H1 (cell line): ENCODE data around the gene NAE1. TPM values are rescaled to one million over a fixed set of nuclear protein-coding genes. Genes with fewer than 3 reads are reported as not detected.

ENCODE experiments used
- CTCF ChIA-PET: fragments of 300-600 bp; sonication (Branson Sonifier 250); formaldehyde crosslinking; loops from one replicate; lab custom pipeline; 2021; ENCODE audit not compliant: partially characterized antibody; lab: Charles Lee
- POLR2A ChIA-PET: fragments of 300-600 bp; sonication (Branson Sonifier 250); formaldehyde crosslinking; loops from one replicate; lab custom pipeline; 2021; ENCODE audit warnings: inconsistent platforms; ENCODE audit not compliant: partially characterized antibody; lab: Charles Lee
- DNase-seq, 2 experiments: peaks; one replicate each; pipeline versions ENCODE4 v3.0.0 to v3.0.0-alpha.2; 2010 to 2022; ENCODE audit warnings: low spot score in 2 of 2, low read depth in 1 of 2, mixed read lengths in 1 of 2
- FAIRE-seq: peaks from 2 replicates; lab custom pipeline; 2011; peaks lifted over from hg19 to GRCh38; lab: Jason Lieb, UNC
- H2AFZ ChIP-seq: 2 replicates; pipeline ENCODE4 v1.8.1; 2012; ENCODE audit warnings: low read length, inconsistent platforms
- H2AK5ac ChIP-seq: 2 replicates; pipeline ENCODE4 v1.6.1; 2013; ENCODE audit warnings: low read depth, low read length
- H2BK120ac ChIP-seq: replicated peaks from 2 replicates; pipeline ENCODE3; 2013; ENCODE audit warnings: low read depth, low read length, inconsistent platforms
- H2BK12ac ChIP-seq: 2 replicates; pipeline ENCODE4 v1.6.1; 2013; ENCODE audit warnings: low read depth, low read length
- H2BK15ac ChIP-seq: 2 replicates; pipeline ENCODE4 v1.6.1; 2013; ENCODE audit warnings: low read length
- H2BK20ac ChIP-seq: 2 replicates; pipeline ENCODE4 v1.6.1; 2013; ENCODE audit warnings: low read length
- H2BK5ac ChIP-seq: 2 replicates; pipeline ENCODE4 v1.6.1; 2013; ENCODE audit warnings: low read depth, low read length
- H3K14ac ChIP-seq: 2 replicates; pipeline ENCODE4 v1.6.1; 2013; ENCODE audit warnings: inconsistent platforms; ENCODE audit not compliant: insufficient read length
- H3K18ac ChIP-seq: 2 replicates; pipeline ENCODE4 v1.6.1; 2013; ENCODE audit warnings: low read length; ENCODE audit errors: extremely low read depth
- H3K23ac ChIP-seq: 2 replicates; pipeline ENCODE4 v1.6.1; 2013; ENCODE audit warnings: inconsistent platforms; ENCODE audit not compliant: insufficient read length
- H3K23me2 ChIP-seq: 2 replicates; pipeline ENCODE4 v1.6.1; 2013; ENCODE audit warnings: low read depth, low read length
- H3K27ac ChIP-seq: 2 replicates; pipeline ENCODE4 v1.6.1; 2011; ENCODE audit warnings: low read depth, low read length, inconsistent platforms
- H3K27me3 ChIP-seq, 4 experiments: replicated peaks in 1 of 4; 1 replicate in 1 of 4; 2 replicates in 3 of 4; pipeline versions ENCODE4 v1.6.1 to v1.8.1; 2011 to 2013; ENCODE audit warnings: low read length in 3 of 4, mild to moderate bottlenecking in 3 of 4, inconsistent platforms in 2 of 4, mixed read lengths in 2 of 4, moderate library complexity in 1 of 4; ENCODE audit not compliant: control insufficient read depth in 3 of 4, insufficient read depth in 3 of 4; ENCODE audit errors: extremely low read depth in 1 of 4
- H3K36me3 ChIP-seq, 4 experiments: 2 replicates each; pipeline versions ENCODE4 v1.6.1 to v1.8.1; 2011 to 2013; ENCODE audit warnings: mild to moderate bottlenecking in 4 of 4, low read length in 3 of 4, moderate library complexity in 2 of 4, control low read depth in 1 of 4, inconsistent platforms in 1 of 4; ENCODE audit not compliant: insufficient read depth in 4 of 4, control insufficient read depth in 2 of 4
- H3K4ac ChIP-seq: replicated peaks from 2 replicates; pipeline ENCODE3; 2013; ENCODE audit warnings: low read length, low read depth, mixed read lengths, inconsistent platforms; ENCODE audit not compliant: insufficient read length
- H3K4me1 ChIP-seq, 4 experiments: replicated peaks in 1 of 4; 1 replicate in 1 of 4; 2 replicates in 3 of 4; pipeline versions ENCODE4 v1.6.1 to v1.8.1; 2011 to 2013; ENCODE audit warnings: low read length in 3 of 4, inconsistent platforms in 2 of 4, mixed read lengths in 1 of 4; ENCODE audit not compliant: insufficient read depth in 4 of 4, control insufficient read depth in 3 of 4
- H3K4me2 ChIP-seq, 2 experiments: 2 replicates each; pipeline versions ENCODE4 v1.6.1 to v1.8.1; 2011 to 2013; ENCODE audit warnings: low read depth in 2 of 2, low read length in 2 of 2, control low read depth in 1 of 2, inconsistent platforms in 1 of 2, mild to moderate bottlenecking in 1 of 2; ENCODE audit not compliant: insufficient read depth in 1 of 2
- H3K4me3 ChIP-seq, 4 experiments: fragments of 200-600, 300-600 bp in 1 of 4; sonication (generic), shearing (Covaris generic), sonication (Bioruptor Twin) in 1 of 4; 2 replicates each; pipeline versions ENCODE4 v1.5.1 to v1.8.1; 2011 to 2016; ENCODE audit warnings: low read length in 4 of 4, low read depth in 3 of 4, control low read depth in 2 of 4, inconsistent platforms in 2 of 4, mild to moderate bottlenecking in 2 of 4, mixed read lengths in 1 of 4, moderate library complexity in 1 of 4; ENCODE audit not compliant: insufficient read depth in 2 of 4; ENCODE audit errors: extremely low read depth in 1 of 4
- H3K56ac ChIP-seq: replicated peaks from 2 replicates; pipeline ENCODE3; 2013; ENCODE audit warnings: low read depth, mild to moderate bottlenecking, mixed read lengths, low read length, inconsistent platforms; ENCODE audit not compliant: insufficient read length
- H3K79me1 ChIP-seq: 2 replicates; pipeline ENCODE4 v1.6.1; 2013; ENCODE audit warnings: low read depth, low read length, control low read depth
- H3K79me2 ChIP-seq, 2 experiments: 2 replicates each; pipeline versions ENCODE4 v1.6.1 to v1.8.1; 2012 to 2013; ENCODE audit warnings: low read length in 2 of 2, mild to moderate bottlenecking in 2 of 2, inconsistent platforms in 1 of 2; ENCODE audit not compliant: insufficient read depth in 2 of 2, control insufficient read depth in 1 of 2
- H3K9ac ChIP-seq, 4 experiments: replicated peaks in 1 of 4; 1 replicate in 1 of 4; 2 replicates in 3 of 4; pipeline versions ENCODE4 v1.6.1 to v1.8.1; 2011 to 2013; ENCODE audit warnings: low read depth in 3 of 4, low read length in 3 of 4, control low read depth in 2 of 4, mild to moderate bottlenecking in 2 of 4, moderate library complexity in 2 of 4, inconsistent platforms in 1 of 4; ENCODE audit errors: extremely low read depth in 1 of 4
- H3K9me3 ChIP-seq, 2 experiments: 2 replicates each; pipeline versions ENCODE4 v1.6.1 to v1.8.1; 2012 to 2013; ENCODE audit warnings: mild to moderate bottlenecking in 2 of 2, moderate library complexity in 2 of 2, control low read depth in 1 of 2, inconsistent platforms in 1 of 2, low read depth in 1 of 2, low read length in 1 of 2, mixed read lengths in 1 of 2; ENCODE audit not compliant: insufficient read depth in 2 of 2
- H4K20me1 ChIP-seq, 2 experiments: replicated peaks in 1 of 2; 2 replicates each; pipeline versions ENCODE3 to v1.8.1; 2011 to 2013; ENCODE audit warnings: inconsistent platforms in 2 of 2, low read length in 2 of 2, mild to moderate bottlenecking in 1 of 2; ENCODE audit not compliant: insufficient read depth in 2 of 2, control insufficient read depth in 1 of 2
- H4K5ac ChIP-seq: 2 replicates; pipeline ENCODE4 v1.6.1; 2013; ENCODE audit warnings: low read length, low read depth, mixed read lengths, inconsistent platforms; ENCODE audit not compliant: insufficient read length
- H4K8ac ChIP-seq: 2 replicates; pipeline ENCODE4 v1.8.0; 2013; ENCODE audit warnings: mild to moderate bottlenecking, moderate library complexity, low read length, inconsistent platforms; ENCODE audit not compliant: insufficient read depth; ENCODE audit errors: extremely low read depth
- H4K91ac ChIP-seq: replicated peaks from 2 replicates; pipeline ENCODE3; 2013; ENCODE audit warnings: low read length, mixed read lengths, inconsistent platforms; ENCODE audit not compliant: insufficient read length
- ASH2L ChIP-seq: fragments of 200-600, 300-600 bp; sonication (generic); IDR thresholded peaks from one replicate; pipeline ENCODE4 v1.7.1; 2017; ENCODE audit warnings: low read length
- EP300 ChIP-seq, 2 experiments: IDR thresholded peaks; 1 replicate in 1 of 2; 2 replicates in 1 of 2; pipeline ENCODE4 v1.6.1; 2011 to 2012; ENCODE audit warnings: low read depth in 2 of 2, low read length in 2 of 2, mild to moderate bottlenecking in 2 of 2, borderline replicate concordance in 1 of 2, inconsistent platforms in 1 of 2, moderate library complexity in 1 of 2
- GTF2F1 ChIP-seq: IDR thresholded peaks from 2 replicates; pipeline ENCODE4 v1.6.1; 2012; ENCODE audit warnings: low read depth, low read length, improper control_type of control experiment, borderline replicate concordance
- POLR2AphosphoS5 ChIP-seq: IDR thresholded peaks from 2 replicates; pipeline ENCODE4 v1.6.1; 2011; ENCODE audit warnings: low read depth, low read length
- SIRT6 ChIP-seq: IDR thresholded peaks from one replicate; pipeline ENCODE4 v1.7.1; 2012; ENCODE audit warnings: low read length, inconsistent platforms
- WGBS, 2 experiments: shearing (Covaris generic) in 1 of 2; methylation state at CpG; one replicate each; pipeline versions ENCODE4 v1.1.6 to v1.1.7; 2013 to 2015; ENCODE audit warnings: low lambda C conversion rate in 2 of 2, mixed read lengths in 2 of 2, inconsistent platforms in 1 of 2, low coverage in 1 of 2, missing lambda C conversion rate in 1 of 2; ENCODE audit not compliant: insufficient replicate concordance in 2 of 2, insufficient coverage in 1 of 2, insufficient read length in 1 of 2; ENCODE audit errors: extremely low coverage in 1 of 2, missing lambda C conversion rate in 1 of 2; 5-methylcytosine and 5-hydroxymethylcytosine counted together
- polyA plus RNA-seq, 7 experiments: library from polyadenylated mRNA; depleted of rRNA in 3 of 7; stranded (reverse) in 5 of 7; unstranded in 2 of 7; fragments of >200 nt in 5 of 7; fragments of 200-250 nt in 2 of 7; gene quantifications; 1 replicate in 5 of 7; 2 replicates in 1 of 7; 4 replicates in 1 of 7; pipeline versions ENCODE4 v1.2.1 to v1.2.3, GENCODE V29; 2011 to 2013; ENCODE audit warnings: missing spikeins in 2 of 7, mixed read lengths in 2 of 7
- total RNA-seq: library from RNA; stranded (reverse); fragmentation: NEBNext Ultra II Directional; extraction: Animal tissue kit (Norgen Biotek cat#: 25700); gene quantifications from 2 replicates; pipeline ENCODE4 v1.2.1, GENCODE V29; 2021

NAE1 gene
- total and polyA plus RNA-seq, 2 of the 8 experiments (the other 6 are each of a cell fraction or from before 2014, with no cell fraction given) = 66.6 to 155 TPM

GRCh38 chr16:66834746-66835145, 4.0 kb upstream of the NAE1 start:
- H2AFZ ChIP-seq = no peak overlapping the region
- H3K79me1 ChIP-seq = no peaks in the 10 kb centered on the region
- H3K56ac ChIP-seq = no peak overlapping the region
- ChIA-PET CTCF (interaction anchor here (0.7 to 14.3 kb wide), 4 partner anchors 11 to 78 kb away, joined by 3 to 162 read pairs (median 42); partner anchors contain the start of genes CA7 and PDP2), POLR2A (interaction anchor here (0.6 to 1.4 kb wide), 4 partner anchors 20 to 84 kb away, joined by 3 to 4 read pairs (median 4); partner anchors contain the start of gene DYNC1LI2)
- 84% methylated on average over 5 of the region's 5 CpGs; no CpG with 5 or more reads in 1 of the 2 experiments for WGBS, 2 experiments
- no peaks in the 10 kb centered on the region for H3K4me1 ChIP-seq
- peaks cover 2 to 7% of the 10 kb centered on the region in 2 experiments for H3K79me2 ChIP-seq
- H4K20me1 ChIP-seq = no peaks in the 10 kb centered on the region
- no peak overlapping the region for H2BK20ac ChIP-seq
- no peak overlapping the region for H3K4me2 ChIP-seq
- no peak overlapping the region for H3K9ac ChIP-seq
- H3K23me2 ChIP-seq = no peaks in the 10 kb centered on the region; the same call in 1 of the 2 replicates
- no peak overlapping the region for H3K18ac ChIP-seq
- no peaks in the 10 kb centered on the region for H3K9me3 ChIP-seq
- no peak overlapping the region for H4K5ac ChIP-seq
- H3K27me3 ChIP-seq = no peaks in the 10 kb centered on the region; a peak in 2 of 7 replicates
- no peak overlapping the region for H4K8ac ChIP-seq
- FAIRE-seq (no peak), DNase-seq (no peak)
- no peak overlapping the region for H3K4ac ChIP-seq
- H2AK5ac ChIP-seq = no peak overlapping the region
- H3K23ac ChIP-seq = no peak overlapping the region
- no peak overlapping the region for H3K27ac ChIP-seq
- no peak overlapping the region for H4K91ac ChIP-seq
- H3K36me3 ChIP-seq = no peaks in the 10 kb centered on the region
- no peak overlapping the region for H3K14ac ChIP-seq
- H2BK15ac ChIP-seq = no peak overlapping the region
- H2BK5ac ChIP-seq = no peak overlapping the region
- no peak overlapping the region for H3K4me3 ChIP-seq
- H2BK12ac ChIP-seq = no peak overlapping the region
- no peak overlapping the region for H2BK120ac ChIP-seq
- TF ChIP-seq ASH2L (no peak), GTF2F1 (no peak), SIRT6 (no peak), POLR2AphosphoS5 (no peak), EP300 (IDR thresholded peaks at IDR 0.05; ENCODE audit: borderline replicate concordance in 1 of 2, low read depth in 2 of 2, low read length in 2 of 2) (no peak)
